MV-4-11 (cell line): ENCODE results near the gene PRKG1.
"Not testable (repeated sequence)": the region's sequence is repeated elsewhere in the genome, so short reads cannot be mapped to it uniquely, and the experiment has no call there.

Experiments used
- DNase-seq: peaks from one replicate; lab custom pipeline; 2025; lab: John Stamatoyannopoulos, UW

Gene PRKG1

DNA sequence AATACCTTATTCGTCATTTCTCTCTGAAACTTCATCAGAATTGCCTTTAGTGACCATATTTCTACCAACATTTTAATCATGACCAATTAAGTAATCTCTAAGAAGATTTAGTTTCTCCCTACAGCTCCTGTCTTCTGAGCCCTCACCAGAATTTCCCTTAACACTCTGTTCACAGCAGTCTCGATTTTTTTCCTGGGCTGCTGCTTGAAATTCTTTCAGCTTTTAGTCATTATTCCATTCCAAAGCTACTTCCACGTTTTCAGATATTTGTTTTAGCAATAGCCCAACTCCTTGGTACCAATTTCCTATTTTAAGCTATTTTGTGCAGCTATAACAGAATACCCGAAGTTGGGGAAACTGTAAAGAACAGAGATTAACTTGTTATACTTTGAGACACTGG is 1047.4 kb downstream of the PRKG1 start:
- DNase-seq = no peak

DNA sequence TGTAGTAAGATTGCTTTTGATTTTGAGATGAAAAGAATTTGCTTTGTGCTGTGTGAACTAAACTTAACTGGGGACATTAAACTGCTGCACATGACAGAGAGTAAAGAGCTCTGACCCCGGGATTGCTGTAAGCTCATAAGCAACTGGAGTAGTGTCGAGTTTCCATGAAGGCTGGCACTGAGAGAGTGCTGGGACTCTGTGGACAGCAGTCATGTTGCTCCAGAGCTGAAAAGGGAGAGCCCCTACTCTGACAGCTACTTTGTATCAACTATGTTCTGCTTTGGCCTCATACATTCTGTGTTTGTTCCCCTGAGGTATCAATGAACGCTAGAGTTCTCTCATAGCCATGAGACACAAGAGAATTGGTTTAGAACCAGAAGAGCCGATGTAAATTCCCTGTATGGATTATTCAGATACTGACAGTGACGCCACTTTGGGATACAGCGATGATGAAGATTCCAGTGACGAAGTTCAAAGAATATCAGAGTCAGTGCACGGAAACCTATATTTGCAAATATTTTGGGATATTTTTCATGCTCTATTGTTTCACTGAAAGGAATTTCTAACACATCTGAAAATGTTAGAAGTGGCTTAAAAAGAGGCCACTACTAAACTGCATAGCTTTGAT is 1053.9 kb downstream of the PRKG1 start:
- DNase-seq = no peak

DNA sequence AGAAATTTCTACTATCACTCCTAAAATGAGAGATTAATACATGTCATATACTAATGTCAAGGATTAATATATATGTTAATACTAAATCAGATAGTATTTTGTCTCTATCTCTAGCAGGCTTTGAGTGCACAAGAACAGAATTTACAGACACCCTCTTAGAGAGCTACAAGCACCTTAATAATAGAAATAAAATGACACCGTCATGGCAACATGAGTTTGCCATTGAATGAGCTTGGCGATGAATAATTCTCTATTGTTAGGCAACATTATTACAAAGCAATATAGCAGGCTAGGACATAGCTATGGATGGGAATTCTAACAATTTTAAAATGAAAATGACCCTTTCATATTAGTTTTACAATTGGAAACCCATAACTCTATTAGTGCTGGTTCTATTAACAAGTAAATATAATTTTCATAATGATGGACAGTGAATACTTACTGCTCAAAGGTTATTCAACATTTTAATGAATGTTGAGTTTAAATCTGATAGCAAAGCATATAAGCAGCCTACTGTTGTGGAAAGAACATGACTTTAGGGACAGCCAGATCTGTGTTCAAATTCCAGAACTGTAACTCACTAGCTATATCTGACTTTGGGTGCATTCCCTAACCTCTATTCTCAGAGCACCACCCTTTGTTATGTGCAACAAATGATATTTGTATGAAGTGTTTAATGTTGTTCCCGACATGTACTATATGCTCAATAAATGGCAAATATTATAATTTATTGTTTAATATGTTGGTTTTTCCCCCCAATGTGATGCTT is 1055.3 kb downstream of the PRKG1 start:
- no peak for DNase-seq

DNA sequence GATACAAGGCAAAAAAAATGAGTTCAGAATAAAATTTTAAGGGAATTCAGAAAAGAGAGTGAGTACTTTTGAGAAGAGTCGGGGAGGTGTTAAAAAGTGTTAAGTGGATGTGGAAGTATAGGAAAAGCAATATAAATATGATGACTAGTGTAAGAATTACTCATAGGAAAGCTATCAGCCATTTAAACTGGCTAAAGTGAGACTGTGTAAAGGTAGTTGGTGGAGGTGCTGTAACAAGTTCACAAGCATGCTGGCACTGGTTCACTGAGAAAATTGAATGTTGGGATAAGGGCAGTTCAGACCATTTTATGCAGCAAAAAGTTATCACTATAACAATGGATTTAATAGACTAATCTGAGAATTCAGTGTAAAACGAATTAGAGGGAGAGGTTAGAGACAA is 1060.8 kb downstream of the PRKG1 start:
- DNase-seq = no peak

DNA sequence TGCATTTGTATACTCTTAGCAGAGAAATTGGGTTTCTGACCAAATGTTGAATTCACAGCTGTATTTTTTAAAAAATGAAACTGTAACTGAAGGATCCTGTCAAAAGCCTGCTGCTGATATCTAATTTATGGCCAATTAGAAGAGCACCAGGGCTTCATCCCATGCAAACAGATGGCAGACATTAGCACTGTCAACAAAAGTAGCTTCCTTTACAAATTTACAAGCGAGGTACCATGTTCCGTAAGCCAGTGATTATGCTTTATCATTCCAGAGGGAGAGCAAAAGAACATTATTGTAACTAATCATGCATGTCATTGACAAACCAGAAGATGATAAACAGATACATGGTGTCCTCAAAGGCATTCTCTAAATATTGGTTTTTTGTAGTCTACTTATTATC is 1062.6 kb downstream of the PRKG1 start:
- DNase-seq = no peak

DNA sequence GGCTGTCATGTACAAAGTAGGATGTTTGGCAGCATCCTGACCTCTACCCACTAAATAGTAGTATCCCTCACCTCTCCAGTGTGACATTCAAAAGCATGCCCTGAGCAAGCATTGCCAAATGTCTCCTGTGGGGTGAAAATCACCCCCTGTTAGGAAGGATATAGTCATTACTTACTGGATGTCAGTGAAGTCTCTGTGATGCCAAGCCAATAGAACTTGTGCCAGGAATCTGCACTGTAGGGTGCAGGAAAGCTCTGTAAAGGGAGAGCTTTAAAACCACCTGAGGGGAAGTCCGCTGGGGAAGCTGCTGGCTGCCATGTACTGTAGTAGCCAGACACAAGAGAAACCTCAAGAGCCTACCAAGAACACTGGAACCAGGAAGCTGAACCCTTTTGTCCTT is 1069.1 kb downstream of the PRKG1 start:
- DNase-seq = no peak

DNA sequence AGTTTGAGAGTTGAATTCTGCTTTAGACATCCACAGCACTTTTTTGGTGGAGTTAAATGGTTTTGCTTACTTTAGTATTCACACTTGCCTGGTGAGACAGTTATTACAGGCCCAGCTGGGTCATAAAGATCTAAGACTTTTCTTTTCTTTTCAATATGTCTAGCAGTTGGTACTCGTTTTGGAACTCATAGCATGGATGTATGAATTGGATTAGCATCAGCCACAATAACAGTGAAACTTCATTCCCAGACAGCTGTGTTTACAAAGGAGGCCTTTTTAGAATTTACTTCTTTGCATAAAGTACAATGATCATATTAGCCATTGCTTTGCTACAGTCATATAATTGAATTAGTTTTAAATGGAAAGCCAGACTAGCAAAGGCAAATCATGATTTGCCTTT is 1071.3 kb downstream of the PRKG1 start:
- no peak for DNase-seq

DNA sequence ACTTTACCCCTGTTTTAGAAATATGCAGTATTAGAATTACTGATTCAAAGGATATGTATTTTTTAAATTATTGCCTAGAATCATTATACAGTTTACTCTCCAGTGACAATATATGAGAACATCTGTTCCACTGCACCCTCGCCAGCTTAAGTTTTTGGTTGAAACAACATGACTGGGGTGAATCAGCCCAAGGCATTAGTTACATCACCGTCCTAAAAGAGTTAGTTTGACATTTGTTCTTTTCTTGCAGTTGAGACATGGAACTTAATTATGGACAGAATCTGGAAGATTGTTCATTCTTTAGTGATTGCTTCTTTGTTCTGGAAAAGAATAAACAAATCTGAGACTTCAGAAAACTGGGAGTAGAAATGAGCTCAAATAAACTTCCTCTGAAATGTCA is 1072.5 kb downstream of the PRKG1 start:
- no peak for DNase-seq

DNA sequence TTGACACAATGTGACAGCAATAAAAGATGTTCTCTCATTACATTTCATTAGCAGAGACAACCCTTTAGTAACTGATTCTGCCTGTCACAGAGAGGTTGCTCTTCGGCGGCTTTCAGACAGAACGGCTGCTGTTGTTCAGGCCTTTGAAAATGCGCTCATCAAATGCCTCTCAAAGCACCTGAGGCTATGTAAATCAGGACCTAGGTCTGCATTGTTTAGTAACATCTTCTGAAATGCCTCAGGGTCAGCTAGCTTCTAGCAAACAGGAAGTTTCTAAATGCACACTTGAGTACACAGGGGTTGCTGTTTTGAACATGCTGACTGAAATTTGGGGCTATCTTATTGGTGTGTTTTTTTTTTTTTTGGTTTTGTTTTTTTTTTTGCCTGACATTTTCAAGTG is 1096.5 kb downstream of the PRKG1 start:
- no peak for DNase-seq

DNA sequence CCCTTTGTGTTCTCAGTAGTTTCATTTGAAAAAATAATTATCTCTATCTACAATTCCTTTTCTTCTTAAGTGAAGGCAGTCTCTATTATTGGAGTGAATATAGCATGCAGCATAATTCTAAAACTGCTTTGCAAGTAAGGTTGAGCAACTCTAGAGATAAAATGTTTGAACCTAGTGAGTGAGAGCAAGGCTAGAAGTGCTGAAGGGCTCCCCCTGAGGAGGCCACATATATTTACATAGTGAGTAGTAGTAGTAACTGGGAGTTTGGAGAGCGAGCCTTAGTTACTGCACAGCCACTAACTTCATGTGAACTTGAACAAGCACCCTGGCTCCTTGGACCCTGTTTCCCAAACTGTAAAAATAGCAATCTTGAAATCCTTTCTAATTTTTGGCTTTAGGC is 1098.3 kb downstream of the PRKG1 start:
- DNase-seq = no peak

DNA sequence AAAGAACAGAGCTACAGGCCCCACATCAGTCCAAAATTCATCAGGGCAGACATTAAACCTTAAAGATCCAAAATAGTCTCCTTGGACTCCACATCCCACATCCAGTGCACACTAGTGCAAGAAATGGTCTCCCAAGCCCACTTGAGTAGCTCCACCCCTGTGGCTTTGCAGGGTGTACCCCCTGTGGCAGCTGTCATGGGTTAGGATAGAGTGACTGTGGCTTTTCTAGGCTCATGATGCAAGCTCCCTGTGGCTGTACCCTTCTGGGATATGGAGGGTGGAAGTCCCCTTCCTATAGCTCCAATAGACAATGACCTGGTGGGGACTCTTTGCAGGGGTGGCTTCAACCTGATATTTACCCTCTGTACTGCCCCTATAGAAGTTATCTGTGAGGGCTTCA is 1111.0 kb downstream of the PRKG1 start:
- DNase-seq = no peak

DNA sequence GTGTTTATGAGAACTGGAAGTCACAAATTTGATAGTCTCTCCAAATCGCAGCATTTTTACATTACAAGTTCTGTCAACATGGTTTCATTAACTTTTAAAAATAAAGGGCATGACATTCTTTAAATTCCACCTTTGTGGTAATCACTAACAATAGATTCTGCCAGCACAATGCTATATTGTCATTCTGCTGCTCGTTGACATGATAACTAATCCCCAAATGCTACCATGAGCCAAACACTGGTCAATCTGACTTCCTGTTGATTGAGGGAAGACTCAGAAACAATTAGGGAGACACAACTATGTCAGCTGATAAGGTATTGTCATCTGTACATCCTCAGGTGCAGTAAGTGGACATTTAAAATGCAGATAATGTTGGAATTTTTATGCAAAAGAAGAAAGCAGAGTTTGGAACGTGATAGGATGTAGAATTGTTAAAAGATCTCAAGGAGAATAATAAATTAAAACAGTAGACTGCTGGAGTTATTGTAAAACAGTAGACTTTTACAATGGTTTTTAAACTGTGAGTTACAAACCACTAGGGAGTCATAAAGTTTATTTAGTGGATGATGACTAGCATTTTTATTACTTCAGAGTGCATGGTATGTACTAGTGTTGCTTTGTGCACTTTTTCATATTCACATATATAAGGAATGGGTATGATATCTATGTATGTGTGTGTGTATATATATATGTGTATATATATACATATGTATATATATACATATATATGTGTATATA is 1113.4 kb downstream of the PRKG1 start:
- DNase-seq = no peak

DNA sequence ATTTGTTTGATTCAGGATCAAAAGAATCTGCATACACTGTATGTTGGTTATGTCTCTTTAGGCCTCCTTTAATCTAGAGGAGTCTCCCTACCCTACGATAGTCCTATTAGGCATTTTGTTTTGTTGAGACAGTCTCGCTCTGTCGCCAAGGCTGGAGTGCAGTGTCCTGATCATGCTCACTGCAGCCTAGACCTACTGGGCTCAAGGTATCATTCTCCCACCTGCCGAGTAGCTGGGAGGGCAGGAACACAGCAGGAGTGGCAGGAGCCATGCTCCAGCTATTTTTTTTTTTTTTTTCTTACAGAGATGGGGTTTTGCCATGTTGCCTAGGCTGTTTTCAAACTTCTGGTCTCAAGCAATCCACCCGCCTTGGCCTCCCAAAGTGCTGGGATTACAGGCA is 1116.8 kb downstream of the PRKG1 start:
- no peak for DNase-seq

DNA sequence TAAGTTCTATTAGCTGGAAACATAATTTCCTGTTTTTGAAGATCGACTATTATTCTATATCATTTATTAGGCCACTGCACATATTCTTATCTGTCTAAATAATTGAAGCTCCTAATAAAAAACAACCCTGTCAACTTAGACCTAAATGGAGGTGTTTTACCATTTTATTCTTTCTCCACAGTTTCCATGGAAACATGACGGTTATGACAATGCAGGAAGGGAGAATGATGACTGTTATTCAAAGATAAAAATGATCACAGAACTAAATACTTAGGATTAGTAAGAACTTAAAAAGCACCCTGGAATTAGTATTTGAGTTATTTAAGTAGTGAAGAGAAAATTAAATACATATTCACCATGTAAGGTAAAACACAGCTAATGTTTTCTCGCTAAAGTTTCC is 1119.9 kb downstream of the PRKG1 start:
- no peak for DNase-seq

DNA sequence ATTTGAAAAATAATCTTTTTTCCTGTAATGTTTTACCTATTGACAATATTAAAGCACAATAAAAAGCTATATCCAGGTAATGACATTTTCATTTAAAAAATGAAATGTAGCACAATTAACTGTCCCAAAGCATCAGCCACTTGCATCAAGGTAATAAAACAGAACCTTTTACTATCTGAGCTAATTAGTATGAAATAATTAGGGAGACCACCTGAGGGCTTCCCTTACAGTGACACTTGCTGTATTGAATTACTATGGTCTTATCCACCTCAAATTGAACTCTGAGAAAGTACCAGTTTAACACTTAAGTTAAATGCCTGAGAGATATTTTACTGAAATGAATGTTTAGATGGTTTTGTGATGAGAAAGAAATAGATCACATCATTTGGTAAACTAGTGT is 1120.4 kb downstream of the PRKG1 start:
- DNase-seq = no peak

DNA sequence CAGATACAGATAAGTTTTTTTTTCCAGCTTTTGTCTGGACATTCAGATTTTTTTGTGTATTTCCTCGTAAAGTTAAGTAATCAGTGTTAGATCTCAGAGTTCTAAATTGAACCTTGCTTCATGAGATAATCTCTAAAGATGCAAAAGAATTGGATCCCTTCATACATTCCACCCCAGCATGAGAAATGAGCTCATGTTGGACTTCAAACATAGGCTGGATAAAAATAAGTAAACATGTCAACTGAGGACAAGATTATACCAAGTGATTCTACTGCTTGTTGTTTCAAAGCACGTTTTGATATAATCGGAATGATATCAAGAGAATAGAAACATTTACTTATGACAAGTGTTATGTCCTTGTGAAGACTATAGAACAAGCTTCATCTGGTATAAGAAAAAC is 1122.8 kb downstream of the PRKG1 start:
- DNase-seq = no peak

DNA sequence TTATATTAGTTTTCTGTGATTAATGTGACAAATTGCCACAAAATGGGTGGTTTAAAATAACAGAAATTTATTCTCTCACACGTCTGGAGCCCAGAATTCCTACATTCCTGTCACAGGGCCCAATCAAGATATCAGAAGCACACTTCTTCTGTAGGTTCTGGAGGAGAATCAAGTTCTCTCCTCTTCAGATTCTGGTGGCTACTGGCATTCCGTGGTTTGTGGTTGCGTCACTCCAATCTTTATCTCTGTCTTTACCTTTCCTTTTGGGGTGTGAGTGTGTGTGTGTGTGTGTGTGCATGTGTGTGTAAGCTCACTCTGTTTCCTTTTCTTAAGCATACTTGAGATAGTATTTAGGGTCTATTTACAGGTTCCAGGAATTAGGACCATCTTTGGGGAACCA is 1124.3 kb downstream of the PRKG1 start:
- no peak for DNase-seq

DNA sequence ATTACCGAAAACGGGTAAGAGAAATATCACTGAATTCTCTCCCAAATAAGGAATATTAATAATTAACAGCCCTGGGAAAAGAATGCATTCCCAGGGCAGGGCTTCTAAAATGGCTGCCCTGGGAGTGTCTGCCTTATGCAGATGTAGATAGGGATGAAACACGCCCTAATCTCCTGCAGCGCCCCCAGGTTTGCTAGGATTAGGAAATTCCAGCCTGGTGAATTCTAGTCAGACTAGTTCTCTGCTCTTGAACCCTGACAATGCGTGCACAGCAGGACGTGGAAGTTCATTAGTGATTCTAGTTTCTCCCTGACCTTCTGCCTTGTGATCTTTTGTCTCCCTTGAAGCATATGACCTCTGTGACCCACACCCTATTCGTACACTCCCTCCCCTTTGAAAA is 1130.6 kb downstream of the PRKG1 start:
- not testable (repeated sequence) for DNase-seq

DNA sequence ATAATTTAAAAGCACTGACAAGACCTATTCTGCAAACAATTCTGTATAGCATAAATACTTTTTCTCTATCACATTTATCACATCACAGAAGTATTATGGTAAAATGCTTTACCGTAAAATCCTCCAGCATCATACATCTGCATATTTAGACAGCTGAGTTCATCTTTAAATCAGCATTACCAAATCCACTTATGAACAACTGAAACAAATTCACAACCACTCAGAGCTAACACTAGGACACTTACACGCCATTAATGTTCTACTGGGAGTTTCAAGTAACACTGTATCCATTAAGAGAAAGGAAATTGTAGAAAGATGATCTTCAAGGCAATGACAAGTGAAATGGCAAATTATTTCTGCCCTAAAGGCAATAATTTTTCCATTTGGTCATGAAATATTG is 1134.1 kb downstream of the PRKG1 start:
- no peak for DNase-seq

DNA sequence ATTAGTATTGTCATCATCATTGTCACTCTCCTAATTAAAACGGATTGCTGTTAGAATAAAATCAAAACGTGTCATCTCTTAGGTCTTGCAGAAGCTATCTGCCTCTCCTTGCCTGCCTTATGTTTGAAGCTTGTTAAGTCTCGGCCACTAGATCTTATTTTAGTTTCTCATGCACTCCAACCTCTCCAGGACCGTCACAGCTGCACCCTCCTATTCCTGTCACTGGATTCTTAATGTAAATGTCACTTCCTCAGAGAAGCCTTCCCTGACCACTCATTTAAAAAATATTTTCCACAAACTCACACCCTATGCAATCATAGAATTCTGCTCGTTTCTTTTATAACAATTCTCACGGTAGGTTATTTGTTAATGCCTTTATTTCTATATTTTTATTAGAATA is 1135.9 kb downstream of the PRKG1 start:
- no peak for DNase-seq

DNA sequence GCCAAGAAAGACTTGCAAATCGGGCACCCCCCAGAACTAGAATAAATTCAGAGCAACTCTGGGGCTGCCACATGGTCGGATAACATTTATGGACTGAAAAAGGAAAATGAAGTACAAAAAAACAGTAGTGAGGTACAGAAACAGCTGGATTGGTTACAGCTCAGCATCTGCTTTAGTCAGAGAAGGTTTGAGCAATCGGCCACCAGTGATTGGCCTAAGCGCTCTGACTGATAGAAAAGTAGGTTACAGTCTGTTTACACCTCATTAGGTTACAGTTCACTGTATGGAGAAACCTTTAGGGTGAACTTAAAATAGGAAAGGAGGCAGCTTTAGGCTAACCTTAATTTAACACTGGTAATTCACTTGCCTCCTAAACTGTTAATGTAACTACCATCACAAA is 1137.8 kb downstream of the PRKG1 start:
- DNase-seq = no peak

DNA sequence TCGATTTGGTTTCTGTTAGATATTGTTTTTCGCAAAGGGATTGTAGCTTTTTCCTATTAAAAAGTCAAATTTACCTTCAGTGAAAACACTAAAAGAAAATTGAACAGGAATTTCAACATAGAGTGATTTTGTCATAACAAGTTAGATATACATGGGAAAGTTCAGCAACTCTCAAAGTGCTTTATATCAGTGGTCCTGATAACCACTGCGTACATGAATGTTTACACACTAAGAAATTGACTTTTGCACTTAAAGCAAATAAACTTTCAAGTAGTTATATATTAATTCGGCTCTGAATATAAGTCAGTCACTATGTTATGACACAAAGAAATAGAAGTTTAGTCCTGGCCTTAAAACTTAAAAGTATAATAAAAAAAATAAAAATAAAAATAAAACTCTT is 1138.5 kb downstream of the PRKG1 start:
- no peak for DNase-seq

DNA sequence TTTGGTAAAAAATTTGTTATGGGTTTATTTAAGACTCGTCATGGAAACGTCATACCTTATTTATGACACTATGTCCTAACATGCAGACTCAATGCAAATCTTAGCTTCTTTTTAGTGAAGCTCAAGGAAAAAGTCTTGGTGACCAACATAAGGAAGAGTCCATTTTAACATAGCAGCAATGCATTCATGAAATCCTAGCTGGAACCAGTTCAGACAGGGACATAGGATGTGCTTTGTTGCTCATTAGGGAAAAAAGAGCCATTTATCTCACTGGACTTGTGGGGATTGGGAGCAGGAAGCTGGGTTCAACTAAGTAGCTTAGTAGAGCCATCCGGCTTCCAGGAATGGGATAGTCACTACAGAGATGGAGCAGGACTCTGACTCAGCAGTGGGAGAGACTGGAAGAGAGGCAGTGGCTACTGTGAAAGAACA is 1139.0 kb downstream of the PRKG1 start:
- DNase-seq = no peak
